ENCODE measurements around the gene NEDD4L.
"Not testable (repeated sequence)": the region's sequence is repeated elsewhere in the genome, so short reads cannot be mapped to it uniquely, and the experiment has no call there.

Gene NEDD4L

DNA sequence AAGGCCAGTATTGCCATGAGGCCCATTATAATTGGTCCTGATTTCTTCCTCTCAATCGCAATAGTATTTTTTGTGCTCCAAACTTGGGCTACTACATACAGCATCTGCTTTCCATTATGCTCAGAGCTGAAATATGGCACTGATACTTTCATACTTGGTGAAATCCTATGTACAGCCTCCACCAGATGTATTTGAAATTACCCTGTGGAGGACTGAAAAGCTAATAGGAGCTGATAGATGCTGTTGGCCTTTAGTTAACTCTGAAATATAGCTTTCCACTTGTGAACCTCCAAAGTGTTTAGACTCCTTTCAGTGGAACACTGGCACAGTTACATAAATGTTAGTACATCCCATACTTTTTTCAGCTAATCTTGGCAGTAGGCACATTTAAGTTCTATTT, 205.7 kb downstream of the NEDD4L start:
- no peak for DNase-seq

DNA sequence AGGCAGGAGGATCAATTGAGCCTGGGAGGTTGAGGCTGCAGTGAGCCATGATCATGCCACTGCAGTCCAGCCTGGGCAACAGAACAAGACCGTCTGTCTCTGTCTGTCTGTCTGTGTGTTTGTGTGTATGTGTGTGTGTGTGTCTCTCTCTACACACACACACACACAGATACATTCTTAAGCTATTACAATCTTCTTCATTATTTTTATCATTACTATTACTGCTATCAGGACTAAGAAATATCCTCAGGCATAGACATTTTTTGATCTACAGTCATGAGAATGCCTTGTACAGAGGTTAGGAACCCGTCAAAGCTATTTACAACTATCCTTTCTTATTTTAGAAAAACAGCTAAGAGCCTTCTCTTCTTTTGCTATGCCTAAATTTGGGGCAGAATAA, 207.4 kb downstream of the NEDD4L start:
- DNase-seq: no peak

DNA sequence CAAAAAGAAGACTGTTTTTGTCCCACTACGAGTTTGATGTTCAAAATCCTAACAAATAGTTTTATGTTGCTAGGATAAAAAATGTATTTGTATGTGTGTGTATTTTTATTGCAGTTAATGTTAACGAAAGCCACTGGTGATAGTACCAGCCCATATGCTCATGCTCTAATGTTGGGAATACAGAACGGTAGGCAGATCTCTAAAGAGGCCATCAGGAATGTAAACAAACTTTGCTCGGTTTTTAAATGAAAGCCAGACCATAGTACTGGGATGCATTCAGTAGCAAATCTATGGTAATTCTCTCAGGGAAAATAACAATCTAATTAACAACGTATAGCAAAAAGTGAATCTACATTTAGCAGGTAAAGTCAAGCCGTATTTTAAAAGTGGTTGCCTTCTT, 208.1 kb downstream of the NEDD4L start:
- no peak for DNase-seq

DNA sequence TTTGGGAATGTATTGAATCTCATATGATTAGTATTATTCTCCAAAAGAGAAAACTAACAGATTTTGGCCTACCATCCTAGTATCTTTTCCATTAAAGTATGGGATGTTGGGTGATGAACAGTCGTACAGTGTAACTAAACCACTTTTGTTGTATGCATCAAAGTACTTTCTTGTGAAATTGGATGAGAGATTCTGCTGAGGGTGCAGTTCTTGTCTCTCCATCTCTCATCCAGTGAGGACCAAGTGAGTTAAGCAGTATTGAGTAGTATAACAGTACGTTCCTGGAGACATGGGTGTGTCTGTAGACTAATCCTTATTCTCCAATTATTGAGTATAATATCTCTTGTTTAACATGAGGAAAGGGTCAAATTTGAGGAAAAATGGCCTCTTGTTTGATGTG, 209.3 kb downstream of the NEDD4L start:
- DNase-seq: no peak

DNA sequence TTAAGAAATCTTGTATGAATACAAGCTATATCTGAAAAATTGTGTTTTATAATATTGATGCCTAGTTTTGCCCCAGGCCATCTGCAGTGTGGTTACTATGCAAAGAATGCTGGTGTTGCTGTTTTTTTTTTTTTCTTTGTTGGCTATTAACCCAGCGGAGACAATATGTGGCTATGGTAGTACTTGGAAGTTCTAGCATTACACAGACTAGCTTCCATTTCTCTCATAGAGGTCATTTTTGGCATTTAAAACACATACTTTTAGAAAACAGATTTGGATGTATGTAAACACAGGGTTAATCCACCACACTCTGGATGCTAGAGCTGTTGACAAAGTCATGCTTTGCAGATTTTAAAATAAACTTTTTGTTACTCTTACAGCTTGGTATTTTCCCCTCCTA, 209.8 kb downstream of the NEDD4L start:
- no peak for DNase-seq

DNA sequence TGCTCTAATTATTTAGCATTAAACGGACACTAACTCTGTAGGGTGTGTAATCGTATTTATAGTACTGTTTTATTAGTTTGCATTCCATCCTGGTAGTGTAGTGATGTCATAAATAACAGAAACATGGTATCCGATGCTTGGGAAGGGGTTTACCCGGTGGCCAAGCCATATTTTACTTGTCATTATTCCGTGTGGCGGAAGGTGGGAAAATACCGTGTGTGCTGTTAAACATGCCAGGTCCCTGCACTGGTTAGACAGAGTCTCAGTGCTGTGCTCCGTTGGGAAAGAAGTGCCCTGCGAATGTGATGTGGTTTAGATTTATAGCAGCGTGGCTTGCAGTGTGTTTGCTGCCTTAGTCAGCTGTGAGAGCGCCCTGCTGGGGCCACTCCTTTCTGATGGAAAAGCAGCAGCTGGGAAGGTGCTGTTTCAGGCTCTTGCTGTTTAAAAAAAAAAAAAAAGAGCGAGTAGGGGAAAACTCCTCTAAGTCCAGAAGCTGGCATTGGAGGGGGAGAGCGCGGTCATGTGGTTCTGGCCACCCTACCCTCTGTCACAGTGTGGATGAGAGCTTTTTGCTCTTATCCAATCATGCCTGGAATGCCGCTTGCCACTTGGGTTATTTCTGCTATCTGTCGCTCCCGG, 211.0 kb downstream of the NEDD4L start:
- DNase-seq: no peak

DNA sequence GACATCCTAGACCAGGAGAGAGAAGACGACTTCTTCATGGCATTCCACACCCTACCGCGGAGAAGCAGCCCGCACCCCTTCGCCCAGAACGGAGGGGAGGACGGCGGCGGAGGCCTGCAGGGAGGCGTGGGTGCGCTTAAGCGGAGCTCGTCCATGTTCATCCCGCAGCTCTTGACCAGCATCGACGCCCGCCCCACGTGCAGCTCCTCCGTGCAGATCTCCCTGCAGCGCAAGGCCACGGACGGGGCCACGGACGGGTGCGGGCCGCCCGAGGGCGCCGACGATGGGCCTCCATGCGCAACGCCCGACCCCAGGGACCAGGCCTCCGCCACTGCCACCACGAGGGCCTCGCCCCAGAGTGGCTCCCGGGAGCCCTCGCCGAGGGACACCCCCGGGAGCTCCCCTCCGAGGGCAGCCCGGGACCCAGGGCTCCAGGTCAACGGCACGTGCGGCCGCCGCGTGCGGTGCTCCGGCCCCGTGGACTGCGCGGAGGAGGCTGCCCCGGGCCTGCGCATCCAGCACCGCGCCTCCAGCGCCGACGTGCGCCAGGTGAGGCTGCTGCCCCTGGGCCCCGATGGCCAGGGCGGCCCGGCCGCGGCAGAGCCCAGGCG, 211.8 kb downstream of the NEDD4L start:
- DNase-seq: no peak

DNA sequence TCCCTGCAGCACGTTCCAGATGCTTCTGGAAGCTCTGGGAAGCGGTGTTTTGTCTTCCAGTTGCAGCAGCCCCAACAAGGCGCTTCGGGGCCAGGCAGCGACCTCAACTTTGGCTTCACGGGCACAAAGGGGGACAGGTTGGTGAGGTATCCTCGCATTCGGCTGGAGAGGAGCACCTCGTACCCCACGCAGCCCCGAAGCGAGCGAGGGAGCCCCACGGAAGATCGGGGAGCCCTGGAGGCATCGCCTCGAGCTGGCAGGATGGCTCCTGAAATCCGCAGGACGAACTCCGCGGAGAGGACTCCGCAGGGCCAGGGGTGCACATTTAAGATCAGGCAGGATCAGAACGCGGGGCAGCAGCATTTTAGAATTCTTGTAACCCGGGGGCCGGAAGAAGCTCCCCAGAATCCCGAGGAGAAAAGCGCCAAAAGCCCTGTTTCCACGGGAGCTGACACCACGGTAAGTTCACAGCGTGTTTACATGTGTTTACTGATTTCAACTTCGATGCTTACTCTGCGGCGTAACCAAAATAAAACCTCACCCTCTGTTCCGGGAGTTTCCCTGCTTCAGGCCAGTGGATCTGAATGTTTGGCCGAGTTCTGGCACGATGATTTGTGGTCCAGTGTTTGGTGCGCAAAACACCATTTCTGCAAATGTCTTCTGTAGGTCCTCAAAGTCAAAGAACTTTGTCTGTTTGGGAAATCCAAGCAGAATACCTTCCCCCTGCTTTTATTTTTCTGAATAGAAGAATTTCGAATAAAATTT, 212.5 kb downstream of the NEDD4L start:
- no peak for DNase-seq

DNA sequence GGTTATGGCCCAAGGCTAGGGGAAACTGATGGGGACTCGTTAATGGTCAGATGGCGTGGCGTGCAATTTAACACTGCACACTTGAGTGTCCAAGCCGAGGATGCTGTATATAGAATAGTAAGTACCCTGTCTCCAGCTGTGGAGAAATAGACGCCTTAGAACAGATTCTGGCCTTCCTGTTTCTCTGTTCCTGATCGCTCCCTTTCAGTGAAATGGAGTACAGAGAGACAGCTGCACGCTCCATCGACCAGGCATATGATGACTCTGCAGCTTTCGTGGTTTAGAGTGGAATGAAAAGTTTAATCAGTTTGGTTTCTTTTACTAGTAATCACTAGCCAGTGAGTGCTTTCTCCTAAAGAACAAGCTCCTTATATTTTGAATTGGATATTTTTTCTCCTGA, 213.4 kb downstream of the NEDD4L start:
- no peak for DNase-seq

DNA sequence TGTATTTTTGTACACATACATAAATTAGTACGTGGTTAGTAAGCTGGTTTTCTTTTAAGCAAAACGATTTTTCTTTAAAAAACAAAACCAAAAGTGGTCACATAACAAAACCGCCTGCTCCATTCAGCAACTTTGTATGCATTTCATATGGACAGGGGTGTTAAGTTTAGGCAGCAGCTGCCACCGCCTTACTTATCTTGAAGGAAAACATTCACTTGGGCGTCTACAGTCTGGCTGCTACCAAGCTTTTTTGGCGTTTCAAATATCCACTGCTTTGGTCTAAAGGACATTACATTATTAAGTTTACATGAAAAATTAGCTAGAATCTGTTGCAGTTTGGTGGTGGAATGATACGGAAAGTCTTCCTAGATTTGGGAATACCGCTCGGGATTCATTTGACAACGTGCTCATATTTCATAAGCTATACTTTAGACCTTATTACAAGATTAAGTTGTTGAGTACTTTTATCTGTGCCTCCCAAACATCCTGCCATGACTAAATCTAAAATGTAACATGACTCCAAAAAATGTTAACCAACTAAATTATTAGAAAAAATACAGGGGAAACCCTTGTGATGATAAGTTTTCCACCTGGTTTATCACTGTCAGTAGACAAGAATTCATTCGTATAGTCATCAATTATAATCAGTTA, 214.8 kb downstream of the NEDD4L start:
- no peak for DNase-seq

DNA sequence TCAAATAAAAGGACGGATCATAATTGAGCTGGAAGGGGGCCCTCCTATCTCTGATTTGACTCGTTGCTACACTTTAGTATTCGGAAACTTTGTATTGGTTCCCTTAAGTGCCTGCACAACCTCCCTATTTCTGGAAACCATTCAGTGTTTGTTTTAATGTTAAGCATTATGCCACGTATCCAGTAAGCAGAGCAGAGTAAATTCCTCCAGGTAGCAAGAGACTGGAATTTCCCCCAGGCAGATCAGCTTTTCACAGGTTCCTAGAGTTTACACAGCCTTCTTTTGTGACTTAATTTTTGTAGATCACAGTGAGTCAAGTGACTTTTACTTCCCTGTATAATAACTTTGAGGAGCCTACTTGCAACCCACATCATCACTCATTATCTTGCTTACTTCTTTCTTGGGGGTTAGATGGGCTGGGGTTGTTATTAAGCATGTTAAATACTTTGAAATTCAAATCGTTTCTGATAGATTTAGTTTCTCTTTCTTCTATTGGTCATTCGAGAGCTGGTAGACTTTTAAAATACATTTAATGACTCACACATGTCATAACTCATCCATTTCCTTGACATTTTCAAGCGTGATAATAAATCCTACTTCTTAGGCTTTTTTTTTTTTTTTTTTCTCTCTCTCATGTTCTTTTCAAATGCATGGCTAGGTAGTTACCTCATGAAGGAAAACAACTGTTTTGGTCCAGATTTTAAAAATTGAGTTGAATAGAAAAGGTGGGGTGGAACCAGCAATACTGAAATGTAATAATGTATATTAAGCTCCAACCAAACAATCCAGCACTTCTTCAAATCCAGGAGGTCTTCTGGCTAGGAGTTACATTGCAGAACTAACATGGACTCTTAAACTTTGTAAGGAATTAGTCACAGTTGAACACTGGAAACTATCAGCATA, 219.3 kb downstream of the NEDD4L start:
- DNase-seq: no peak

DNA sequence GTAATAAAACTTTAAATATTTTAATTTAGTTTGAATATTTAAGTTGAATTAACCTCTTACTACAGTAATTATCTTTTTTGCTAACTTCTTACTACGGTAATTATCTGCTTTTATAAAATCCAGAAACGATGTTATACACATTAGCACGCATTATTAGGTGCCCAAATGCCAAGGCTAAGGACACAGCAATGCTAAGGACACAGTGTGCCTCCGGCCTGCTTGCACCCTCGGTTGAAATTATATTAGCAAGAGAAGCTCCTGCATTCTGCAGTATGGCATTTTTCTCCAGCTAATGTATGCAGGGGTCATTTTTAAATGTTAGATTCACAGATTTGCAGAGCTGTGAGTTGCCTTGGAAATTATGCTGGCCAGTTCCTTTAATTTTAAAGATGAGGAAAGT, 220.0 kb downstream of the NEDD4L start:
- no peak for DNase-seq

DNA sequence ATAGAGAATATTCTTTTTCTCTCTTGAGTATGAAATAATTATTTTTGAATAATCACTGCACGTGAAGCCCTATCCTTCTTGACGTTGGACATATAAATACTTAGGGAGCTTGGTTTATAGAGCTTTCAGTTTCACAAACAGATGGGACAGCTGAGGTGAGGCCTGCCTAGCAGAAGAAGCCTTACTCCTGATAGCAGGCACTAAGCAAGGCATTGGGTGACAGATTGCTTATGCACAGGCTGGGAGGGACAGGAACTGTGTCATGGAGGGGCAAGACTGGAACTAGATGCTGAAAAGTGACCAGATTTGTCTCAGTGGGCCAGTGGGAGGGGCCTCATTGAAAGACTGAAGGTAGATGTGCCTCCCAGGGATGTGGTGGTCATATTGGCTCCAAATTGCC, 220.8 kb downstream of the NEDD4L start:
- no peak for DNase-seq

DNA sequence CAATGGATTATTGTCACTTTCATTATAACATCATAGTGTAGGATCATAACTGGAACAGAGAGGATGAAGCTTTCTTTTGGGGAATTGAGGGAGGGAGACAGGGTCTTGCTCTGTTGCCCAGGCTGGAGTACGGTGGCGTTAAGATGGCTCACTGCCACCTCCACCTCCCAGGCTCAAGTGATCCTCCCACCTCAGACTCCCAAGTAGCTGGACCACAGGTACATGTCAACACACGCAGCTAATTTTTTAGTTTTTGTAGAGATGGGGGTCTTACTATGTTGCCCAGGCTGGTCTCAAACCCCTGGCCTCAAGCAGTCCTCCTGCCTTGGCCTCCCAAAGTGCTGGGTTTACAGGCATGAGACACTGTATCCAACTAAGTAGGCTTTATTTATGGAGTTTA, 221.5 kb downstream of the NEDD4L start:
- not testable (repeated sequence) for DNase-seq

DNA sequence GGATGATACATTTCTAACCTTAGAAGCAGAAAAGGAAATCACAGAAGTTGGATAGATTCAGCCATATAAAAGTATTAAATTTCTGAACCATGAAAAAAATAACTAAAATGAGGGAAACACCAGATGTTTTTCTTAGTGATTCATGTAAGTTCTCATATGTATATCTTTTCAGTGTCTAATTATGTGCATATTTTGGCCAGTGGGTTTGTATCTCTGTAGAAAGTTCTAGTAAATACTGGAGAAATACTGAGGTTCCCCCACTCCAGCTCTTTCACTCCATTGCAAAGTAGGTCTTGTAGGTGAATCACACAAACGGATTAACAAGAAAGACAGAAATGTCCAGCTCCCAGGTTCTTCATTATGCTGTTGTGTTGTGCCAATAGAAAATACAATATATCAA, 222.3 kb downstream of the NEDD4L start:
- no peak for DNase-seq

DNA sequence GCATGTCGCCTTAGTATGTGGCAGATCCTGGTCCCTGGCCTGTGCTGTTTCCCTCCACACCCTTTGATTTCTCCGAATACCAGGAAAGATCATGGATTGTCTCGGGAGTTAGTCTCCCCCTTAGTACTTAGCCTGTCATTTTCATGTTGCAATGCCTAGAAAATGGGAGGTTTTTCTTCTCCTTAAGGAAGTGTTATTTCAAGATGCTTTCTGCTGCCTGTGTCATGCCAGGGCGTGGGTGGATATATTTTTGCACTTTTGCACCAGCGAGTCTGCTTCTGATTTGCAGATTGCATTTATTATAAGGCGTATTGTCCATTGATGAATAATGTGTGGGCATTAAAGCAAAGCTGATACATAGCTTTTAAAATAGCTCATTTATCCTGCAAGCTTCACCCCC, 223.5 kb downstream of the NEDD4L start:
- no peak for DNase-seq

DNA sequence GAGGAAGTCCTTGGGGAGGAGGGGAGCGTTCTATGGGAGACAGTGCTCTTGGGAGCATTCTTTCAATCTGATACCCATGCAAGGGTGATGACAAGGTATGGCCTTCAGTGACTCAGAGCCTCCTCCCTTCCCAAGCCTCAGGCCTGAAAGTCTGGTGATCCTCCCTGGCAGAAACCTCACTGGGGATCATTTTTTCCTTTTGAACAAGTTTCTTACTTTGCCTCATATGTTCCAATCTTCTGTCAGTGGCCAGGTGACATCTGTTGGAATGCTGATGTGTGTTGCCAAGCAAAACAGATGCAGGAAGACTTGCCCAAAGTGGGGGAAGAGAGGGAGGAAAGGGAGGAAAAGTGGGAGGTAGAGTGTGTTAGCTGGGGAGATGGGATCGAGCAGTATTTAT, 224.8 kb downstream of the NEDD4L start:
- DNase-seq: no peak

DNA sequence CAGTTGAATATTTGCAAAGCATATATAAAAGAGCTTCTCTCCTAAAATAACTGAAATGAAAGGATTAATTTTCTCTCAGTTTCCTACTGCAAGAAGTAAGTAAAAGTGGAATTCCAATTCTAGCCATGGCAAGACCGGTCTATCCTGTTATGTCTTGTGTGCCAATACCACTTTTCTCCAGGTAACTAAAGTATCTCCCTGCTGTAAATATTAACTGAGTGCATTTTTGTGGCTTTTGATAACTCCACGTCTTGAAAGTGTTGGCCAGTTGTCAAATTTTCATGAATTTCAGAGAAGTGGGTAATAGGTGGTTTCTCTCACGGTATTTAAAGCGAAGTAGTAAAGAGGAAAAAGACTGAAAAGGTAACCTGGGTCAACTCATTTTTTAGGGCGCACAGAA, 225.9 kb downstream of the NEDD4L start:
- no peak for DNase-seq

DNA sequence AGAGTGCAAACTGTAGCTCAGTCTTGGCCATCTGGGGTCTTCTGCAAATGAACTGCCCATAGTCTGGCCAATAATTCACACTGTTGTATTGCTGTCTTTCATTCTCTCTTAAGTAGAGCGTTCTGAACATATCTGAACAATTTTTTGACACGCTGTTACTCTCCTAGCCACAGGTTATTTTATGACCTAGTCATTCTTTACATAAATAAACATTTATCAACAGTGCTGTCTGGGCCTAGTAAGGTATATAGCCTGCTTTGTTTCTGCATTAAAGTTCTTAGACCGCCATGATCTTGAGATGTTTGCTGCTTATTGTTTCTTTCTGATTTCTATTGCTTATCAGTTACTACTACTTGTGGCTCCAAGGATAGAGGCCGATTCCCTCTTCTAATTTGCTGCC, 226.4 kb downstream of the NEDD4L start:
- DNase-seq: no peak

DNA sequence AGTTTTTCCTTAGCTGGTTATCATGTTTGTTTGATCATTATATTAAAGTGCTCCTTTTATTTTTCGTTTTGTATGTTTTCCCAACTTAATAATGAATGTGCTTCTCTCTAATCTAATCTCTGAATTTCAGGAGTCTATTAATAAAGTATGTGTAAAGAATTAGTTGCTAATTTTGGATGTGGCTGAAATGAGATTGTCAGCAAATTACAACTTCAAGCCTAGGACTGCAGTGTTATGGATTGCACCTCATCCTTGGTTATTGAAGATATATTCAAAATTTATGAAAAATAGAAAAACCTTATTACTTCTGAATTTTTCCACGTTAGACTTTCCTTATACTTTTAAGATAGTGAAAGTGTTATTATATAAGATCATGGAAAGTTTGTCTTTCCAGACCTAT, 227.7 kb downstream of the NEDD4L start:
- no peak for DNase-seq

DNA sequence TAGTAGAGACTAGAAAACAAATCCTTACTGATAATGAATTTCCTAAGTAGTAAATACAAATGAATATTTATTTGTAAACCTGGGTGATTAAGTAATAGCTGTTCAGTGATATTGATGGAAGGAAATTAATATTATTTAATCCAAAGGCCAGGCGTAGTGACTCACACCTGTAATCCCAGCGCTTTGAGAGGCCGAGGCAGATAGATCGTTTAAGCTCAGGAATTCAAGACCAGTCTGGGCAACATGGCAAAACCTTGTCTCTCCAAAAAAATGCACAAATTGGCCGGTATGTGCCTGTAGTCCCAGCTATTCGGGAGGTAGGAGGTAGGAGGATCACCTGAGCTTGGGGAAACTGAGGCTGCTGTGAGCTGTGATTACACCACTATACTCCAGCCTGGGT, 228.2 kb downstream of the NEDD4L start:
- no peak for DNase-seq

DNA sequence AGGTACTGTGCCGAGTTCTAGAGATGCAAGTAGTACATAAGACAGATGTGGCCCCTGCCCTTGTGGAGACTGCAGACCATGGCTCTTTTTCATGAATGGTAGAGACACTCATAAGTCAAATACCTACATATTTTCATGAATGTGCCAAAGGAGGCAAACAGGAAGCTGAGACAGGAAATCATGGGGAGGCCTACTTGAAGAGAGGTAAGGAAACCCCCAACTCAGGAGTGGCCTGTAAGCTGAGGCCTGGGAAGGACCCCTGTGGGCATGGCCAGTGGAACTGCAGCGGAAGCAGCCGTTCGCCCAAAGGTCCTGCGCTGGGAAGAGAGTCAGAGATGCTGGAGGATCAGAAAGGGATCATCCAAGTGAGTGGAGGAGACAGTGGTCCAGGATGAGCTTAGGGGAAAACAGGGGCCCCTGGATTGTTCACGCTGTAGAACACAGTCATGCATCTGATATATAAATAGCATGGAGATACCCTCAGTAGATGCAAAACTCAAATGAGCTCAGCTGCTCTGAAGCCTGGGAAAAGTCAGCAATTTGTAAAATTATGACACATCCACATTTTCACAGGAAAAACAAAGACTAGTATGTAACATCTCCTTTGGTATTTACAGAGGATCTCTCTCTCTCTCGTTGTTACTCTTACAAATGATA, 228.9 kb downstream of the NEDD4L start:
- DNase-seq: no peak
